ENCODE results near the gene CACNA1D.
A peak's percentile ranks its signal among the peaks of the same experiment; 100 is the strongest.

Gene CACNA1D

GRCh38 chr3:53677413-53677812 is 183.0 kb downstream of the CACNA1D start:
- H3K9me3 ChIP-seq (ENCODE audit: insufficient read depth, low read length) = no peaks in the 10 kb centered on the region
- no peak overlapping the region for H3K4me2 ChIP-seq (ENCODE audit: low read length)
- H3K79me2 ChIP-seq (ENCODE audit: low read length) = no peaks in the 10 kb centered on the region
- H4K20me1 ChIP-seq (ENCODE audit: insufficient read depth, low read length) = no peaks in the 10 kb centered on the region
- no peak overlapping the region for H3K27ac ChIP-seq (ENCODE audit: low read length)
- H3K4me1 ChIP-seq (ENCODE audit: low read length) = no peaks in the 10 kb centered on the region
- no peak overlapping the region for H3K9ac ChIP-seq (ENCODE audit: low read length)
- no peaks in the 10 kb centered on the region for H3K36me3 ChIP-seq (replicated peaks; ENCODE audit: low read depth, low read length)
- TF ChIP-seq EZH2phosphoT487 (IDR thresholded peaks at IDR 0.05; ENCODE audit: low read depth) (no peak), CTCF (IDR thresholded peaks at IDR 0.05; ENCODE audit: low read depth, low read length) (peak; percentile 60)
- H3K4me3 ChIP-seq (ENCODE audit: low read length) = no peak overlapping the region
- no peak overlapping the region for H2AFZ ChIP-seq (ENCODE audit: low read depth, low read length)
- peaks cover 12% of the 10 kb centered on the region; the same call in 1 of the 2 replicates for H3K27me3 ChIP-seq (ENCODE audit: low read depth, low read length)

- H3K27me3 ChIP-seq (ENCODE audit: low read depth, low read length) = peaks cover 12% of the 10 kb centered on the region; the same call in 1 of the 2 replicates
- no peak overlapping the region for H3K4me2 ChIP-seq (ENCODE audit: low read length)
- H3K4me3 ChIP-seq (ENCODE audit: low read length) = no peak overlapping the region
- TF ChIP-seq CTCF (IDR thresholded peaks at IDR 0.05; ENCODE audit: low read depth, low read length) (no peak), EZH2phosphoT487 (IDR thresholded peaks at IDR 0.05; ENCODE audit: low read depth) (no peak)
- no peak overlapping the region for H3K27ac ChIP-seq (ENCODE audit: low read length)
- no peaks in the 10 kb centered on the region for H3K36me3 ChIP-seq (replicated peaks; ENCODE audit: low read depth, low read length)
- H2AFZ ChIP-seq (ENCODE audit: low read depth, low read length) = no peak overlapping the region
- no peaks in the 10 kb centered on the region for H3K9me3 ChIP-seq (ENCODE audit: insufficient read depth, low read length)
- H3K4me1 ChIP-seq (ENCODE audit: low read length) = no peaks in the 10 kb centered on the region
- H3K9ac ChIP-seq (ENCODE audit: low read length) = no peak overlapping the region
- no peaks in the 10 kb centered on the region for H3K79me2 ChIP-seq (ENCODE audit: low read length)
- no peaks in the 10 kb centered on the region for H4K20me1 ChIP-seq (ENCODE audit: insufficient read depth, low read length)
Observed at GRCh38 chr3:53680028-53680427, 185.6 kb downstream of the CACNA1D start.

GRCh38 chr3:53682807-53683206 is 188.4 kb downstream of the CACNA1D start:
- Histone ChIP-seq H2AFZ (ENCODE audit: low read depth, low read length) (no peak overlapping the region), H4K20me1 (ENCODE audit: insufficient read depth, low read length) (no peaks in the 10 kb centered on the region), H3K9ac (ENCODE audit: low read length) (no peak overlapping the region), H3K36me3 (replicated peaks; ENCODE audit: low read depth, low read length) (no peaks in the 10 kb centered on the region), H3K4me1 (ENCODE audit: low read length) (no peaks in the 10 kb centered on the region), H3K9me3 (ENCODE audit: insufficient read depth, low read length) (no peaks in the 10 kb centered on the region), H3K79me2 (ENCODE audit: low read length) (no peaks in the 10 kb centered on the region), H3K4me2 (ENCODE audit: low read length) (no peak overlapping the region), H3K27me3 (ENCODE audit: low read depth, low read length) (peaks cover 12% of the 10 kb centered on the region; the same call in 1 of the 2 replicates), H3K4me3 (ENCODE audit: low read length) (no peak overlapping the region), H3K27ac (ENCODE audit: low read length) (no peak overlapping the region)
- TF ChIP-seq CTCF (IDR thresholded peaks at IDR 0.05; ENCODE audit: low read depth, low read length) (no peak), EZH2phosphoT487 (IDR thresholded peaks at IDR 0.05; ENCODE audit: low read depth) (no peak)

- peaks cover 2% of the 10 kb centered on the region for H3K4me1 ChIP-seq (ENCODE audit: low read length)
- no peak overlapping the region for H2AFZ ChIP-seq (ENCODE audit: low read depth, low read length)
- H3K4me2 ChIP-seq (ENCODE audit: low read length) = no peak overlapping the region
- no peaks in the 10 kb centered on the region for H3K36me3 ChIP-seq (replicated peaks; ENCODE audit: low read depth, low read length)
- H3K79me2 ChIP-seq (ENCODE audit: low read length) = no peaks in the 10 kb centered on the region
- H3K27ac ChIP-seq (ENCODE audit: low read length) = no peak overlapping the region
- no peak overlapping the region for H3K4me3 ChIP-seq (ENCODE audit: low read length)
- H3K27me3 ChIP-seq (ENCODE audit: low read depth, low read length) = no peaks in the 10 kb centered on the region
- no peak overlapping the region for H3K9ac ChIP-seq (ENCODE audit: low read length)
- no peaks in the 10 kb centered on the region for H3K9me3 ChIP-seq (ENCODE audit: insufficient read depth, low read length)
- H4K20me1 ChIP-seq (ENCODE audit: insufficient read depth, low read length) = no peaks in the 10 kb centered on the region
- TF ChIP-seq CTCF (IDR thresholded peaks at IDR 0.05; ENCODE audit: low read depth, low read length) (no peak), EZH2phosphoT487 (IDR thresholded peaks at IDR 0.05; ENCODE audit: low read depth) (no peak)
Observed at GRCh38 chr3:53688066-53688465, 193.7 kb downstream of the CACNA1D start.

Data from OCI-LY3 (cell line).